HG03571 (cell line): Measurements from ENCODE around the gene ASB10.

Source experiments
- ATAC-seq: cut with Tn5 transposase; IDR thresholded peaks from one replicate; pipeline ENCODE4 v1.9.1; 2021; ENCODE audit not compliant: unreplicated experiment

Gene ASB10

GRCh38 chr7:151167197-151167961, 19.7 kb downstream of the ASB10 start, which contains the start of gene GBX1:
GBX1 (minus strand) TSS chr7:151167694; CDS start chr7:151167548, 146 bp downstream.
- ATAC-seq, result no peak

GRCh38 chr7:151166629-151167196, 20.3 kb downstream of the ASB10 start:
- ATAC-seq, result no peak

DNA sequence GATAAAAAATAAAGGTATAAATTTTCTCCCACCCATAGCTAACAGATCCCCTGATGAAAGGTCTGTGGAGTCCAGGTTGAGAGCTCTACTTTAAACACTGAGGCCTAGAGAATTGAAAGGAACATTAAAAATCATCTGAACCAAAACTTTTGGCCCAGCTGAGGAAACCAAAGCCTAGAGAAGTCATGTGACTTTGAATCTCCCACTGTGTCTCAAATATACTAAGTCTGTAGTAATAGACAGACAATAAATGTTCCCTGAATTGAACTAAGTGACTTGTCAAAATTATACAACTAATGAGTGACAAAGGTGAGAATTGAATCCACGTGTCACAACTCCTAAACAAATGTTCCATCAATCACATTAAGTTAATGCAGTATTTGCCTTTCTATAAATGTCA, 25.3 kb downstream of the ASB10 start:
- ATAC-seq, result no peak

DNA sequence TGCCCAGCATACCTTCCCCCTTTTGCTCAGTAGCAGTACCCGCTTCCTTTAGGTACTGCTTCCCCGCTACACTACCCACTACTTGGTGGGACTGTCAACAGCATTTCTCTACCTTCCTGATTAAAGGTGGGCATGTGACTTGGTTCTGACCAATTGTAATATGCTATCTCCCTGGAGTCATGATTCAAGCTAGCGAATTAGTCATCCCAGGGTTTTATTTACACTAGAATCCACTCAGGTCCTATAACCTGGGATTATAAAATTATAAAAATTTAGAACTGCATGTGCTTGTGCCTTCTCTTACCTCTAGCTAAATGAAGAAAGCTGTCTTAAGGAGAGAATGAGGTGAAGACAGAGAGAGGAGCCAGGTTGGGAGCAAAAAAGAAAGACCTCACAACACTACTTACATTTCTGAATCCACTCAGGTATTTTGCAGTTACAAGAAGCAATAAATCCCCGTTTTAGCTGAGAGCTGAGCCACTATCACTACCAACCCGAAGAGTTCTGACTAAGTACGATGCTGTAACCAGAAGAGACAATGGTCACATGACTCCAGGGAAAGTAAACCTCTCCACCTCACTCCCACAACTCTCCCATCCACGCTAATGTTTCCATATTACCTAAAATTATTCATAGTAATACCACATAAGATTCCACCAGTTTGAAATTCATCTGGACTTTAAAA, 29.3 kb downstream of the ASB10 start:
- ATAC-seq, result no peak

DNA sequence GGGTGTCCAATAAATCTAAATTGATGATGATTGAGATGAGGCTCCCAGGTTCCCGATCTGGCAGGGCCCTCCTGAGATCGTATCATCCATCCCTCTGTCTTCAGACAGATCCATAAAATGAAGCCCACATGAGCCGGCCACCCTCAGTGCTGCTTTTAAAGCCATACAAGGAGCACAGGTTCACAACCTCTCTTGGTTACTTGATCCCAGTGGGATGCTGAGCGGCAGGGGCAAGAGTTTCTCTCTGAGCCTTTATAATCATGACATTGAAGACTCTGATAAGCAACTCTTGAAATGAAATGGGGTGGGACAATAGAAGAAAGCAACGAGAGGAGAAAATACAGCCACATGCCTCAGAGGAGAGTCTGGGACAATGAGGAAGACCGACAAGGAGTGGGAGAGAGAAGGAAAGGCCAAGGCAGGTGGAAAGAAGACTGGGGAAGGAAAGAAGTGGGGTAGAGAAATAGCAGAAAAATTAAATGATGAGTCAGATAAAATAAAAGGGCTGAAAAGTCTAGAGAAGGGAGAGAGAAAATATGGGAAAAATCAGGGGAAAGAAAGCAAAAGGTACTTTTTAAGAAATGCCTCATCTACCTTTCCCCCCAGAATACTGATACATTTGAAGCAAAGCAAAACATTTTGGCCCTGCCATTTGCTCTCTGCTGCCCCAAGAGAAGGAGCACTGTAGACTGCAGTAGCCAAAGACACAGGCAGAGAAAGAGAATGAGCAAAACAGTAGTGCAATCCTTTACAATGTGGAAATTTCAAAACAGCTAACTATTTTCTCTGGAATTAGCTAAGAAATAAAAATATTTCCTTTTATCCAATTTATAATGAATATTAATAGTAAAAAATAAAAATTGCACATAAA, 34.2 kb downstream of the ASB10 start:
- no peak for ATAC-seq

DNA sequence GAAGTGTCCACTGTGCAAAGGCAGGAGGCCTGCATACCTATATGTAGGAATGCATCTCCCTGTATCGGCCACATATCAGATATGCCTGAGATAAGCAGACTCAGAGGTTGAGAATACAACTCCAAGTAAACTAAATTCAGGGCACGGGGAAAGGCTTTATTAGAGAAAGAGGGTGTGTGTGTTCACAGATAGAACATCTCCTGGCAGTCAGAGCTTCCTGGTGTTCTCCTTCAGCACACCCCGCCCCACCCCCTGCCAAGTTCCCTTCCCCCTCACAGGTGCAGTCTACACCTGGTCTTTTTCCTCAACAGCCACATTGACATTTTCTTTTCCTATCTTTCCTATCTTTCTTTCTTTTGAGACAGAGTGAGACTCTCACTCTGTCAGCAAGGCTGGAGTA, 36.7 kb downstream of the ASB10 start:
- ATAC-seq, result no peak

- ATAC-seq, result no peak
Measured at GRCh38 chr7:151148319-151149259, 38.5 kb downstream of the ASB10 start.

- no peak for ATAC-seq
Measured at GRCh38 chr7:151146761-151147160, 40.3 kb downstream of the ASB10 start.

- no peak for ATAC-seq
Measured at GRCh38 chr7:151144387-151144786, 42.7 kb downstream of the ASB10 start.

DNA sequence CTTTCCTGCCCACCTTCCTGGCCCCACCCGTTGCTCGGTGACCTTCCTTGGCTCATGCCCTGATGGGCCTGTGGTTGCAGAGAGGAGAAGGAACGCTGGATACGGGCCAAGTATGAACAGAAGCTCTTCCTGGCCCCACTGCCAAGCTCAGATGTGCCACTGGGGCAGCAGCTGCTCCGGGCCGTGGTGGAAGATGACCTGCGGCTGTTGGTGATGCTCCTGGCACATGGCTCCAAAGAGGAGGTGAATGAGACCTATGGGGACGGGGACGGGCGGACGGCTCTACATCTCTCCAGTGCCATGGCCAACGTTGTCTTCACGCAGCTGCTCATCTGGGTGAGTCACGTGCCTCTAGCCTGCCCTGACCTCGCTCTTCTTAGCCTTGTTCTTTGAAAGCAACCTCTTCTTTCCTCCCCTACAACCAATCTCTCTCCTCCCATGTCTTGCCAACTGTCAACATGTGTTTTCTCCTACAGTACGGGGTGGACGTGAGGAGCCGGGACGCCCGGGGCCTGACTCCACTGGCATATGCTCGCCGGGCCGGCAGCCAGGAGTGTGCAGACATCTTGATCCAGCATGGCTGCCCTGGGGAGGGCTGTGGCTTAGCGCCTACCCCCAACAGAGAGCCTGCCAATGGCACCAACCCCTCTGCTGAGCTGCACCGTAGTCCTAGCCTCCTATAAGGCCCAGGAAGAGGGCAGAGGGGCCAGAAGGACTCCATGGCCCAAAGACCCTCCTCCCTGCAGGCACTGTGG, 43.6 kb downstream of the ASB10 start:
- no peak for ATAC-seq

DNA sequence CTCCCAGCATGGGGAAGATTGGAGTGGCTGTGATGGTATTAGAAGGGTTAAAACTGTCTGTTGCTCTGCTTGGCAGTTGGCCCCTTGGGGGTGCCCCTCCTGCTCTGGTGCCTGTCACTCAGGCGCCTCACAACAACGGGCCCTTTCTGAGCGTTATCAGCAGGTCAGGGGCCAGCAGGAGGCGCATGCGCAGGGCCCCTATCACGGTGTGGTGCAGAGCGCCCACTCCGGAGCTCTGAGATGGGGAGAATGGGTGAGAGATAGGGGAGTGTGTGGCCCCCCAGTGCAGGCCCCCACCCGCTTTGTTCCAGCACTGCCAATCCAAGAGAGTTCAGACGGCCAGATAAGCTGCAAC, 44.4 kb downstream of the ASB10 start:
- ATAC-seq, result no peak

DNA sequence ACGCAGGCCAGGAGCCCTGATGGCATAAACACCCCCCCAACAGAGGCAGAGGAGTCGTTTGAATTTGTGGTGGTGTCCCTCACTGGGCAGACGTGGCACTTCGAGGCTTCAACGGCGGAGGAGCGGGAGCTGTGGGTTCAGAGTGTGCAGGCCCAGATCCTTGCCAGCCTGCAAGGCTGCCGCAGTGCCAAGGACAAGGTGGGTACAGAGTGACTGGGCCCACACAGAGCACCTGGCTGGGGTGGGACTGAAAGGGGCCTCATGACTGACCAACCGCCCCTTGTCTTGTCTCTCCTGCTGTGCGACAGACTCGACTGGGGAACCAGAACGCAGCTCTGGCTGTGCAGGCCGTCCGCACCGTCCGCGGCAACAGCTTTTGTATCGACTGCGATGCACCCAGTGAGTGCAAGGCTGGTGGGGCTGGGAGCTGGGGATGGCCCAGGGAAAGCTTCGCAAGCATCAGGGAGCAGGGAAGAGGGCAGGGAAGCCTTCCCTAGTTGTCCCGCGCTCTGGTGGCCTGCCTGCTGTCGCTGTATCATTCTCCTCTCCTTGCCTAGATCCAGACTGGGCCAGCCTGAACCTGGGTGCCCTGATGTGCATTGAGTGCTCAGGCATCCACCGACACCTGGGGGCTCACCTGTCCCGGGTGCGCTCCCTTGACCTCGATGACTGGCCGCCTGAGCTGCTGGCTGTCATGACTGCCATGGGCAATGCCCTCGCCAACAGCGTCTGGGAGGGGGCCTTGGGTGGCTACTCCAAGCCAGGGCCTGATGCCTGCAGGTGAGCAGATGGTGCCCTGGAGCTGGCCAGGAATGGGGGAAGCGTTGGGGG, 45.0 kb downstream of the ASB10 start:
- ATAC-seq, result no peak

DNA sequence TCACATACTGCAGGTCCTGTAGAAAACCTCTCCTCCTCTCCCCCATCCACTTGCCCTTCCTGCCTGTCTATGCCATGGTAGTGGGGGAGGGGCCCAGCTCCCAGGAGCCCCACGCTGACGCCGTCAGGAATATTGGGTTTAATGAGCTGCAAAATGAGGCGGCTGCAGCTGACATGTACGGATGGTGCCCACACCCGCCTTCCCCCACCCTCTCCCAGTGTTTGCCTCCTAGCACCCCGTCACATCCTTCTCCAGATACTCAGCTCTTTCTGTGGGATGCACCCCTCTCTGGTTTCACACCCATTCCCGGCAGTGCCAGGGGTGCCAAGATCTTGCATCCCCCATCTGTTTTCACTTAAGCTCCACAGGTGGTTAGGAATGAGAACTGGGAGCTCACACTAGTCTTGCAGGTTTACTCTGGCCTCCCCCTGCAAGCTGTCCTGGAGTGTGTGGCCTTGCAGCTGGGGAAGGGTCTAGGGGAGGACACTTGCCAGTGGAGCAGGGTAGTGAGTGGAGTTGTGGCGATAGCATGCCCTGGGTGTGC, 45.7 kb downstream of the ASB10 start:
- ATAC-seq, result no peak

GRCh38 chr7:151140826-151141225, 46.2 kb downstream of the ASB10 start:
- no peak for ATAC-seq

- no peak for ATAC-seq
Measured at GRCh38 chr7:151139791-151140190, 47.3 kb downstream of the ASB10 start.

GRCh38 chr7:151139071-151139790, 47.8 kb downstream of the ASB10 start:
- ATAC-seq, result no peak

DNA sequence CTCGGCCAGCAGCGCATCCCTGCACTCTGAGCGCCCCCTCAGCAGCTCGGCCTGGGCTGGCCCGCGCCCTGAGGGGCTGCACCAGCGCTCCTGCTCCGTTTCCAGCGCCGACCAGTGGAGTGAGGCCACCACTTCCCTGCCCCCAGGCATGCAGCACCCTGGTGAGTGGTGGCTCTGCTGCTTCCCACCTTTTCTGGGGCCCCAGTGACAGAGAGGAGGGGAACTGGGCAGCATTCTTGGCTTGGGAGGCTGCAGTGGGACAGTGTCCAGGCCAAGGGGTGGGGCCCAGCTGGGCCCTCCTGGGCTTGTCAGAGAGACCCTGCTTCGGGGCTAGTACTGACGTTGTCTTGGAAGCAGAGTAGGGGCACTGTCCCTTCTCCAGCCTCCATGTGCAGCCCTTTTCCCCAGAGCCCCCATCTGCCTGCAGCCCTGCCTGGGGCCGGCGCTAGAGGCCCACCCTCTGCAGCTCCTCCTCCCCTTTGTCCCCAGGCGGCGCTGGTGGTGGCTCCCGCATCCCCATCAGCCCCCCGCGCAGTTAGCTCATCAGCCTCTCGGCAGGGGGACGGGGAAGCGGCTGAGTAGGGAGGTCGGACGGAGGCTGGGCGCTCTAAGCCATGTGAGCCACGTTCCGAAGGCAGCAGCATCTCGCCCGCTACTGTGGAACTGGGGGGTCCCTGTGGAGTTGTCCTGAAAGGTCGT, 48.7 kb downstream of the ASB10 start:
- no peak for ATAC-seq
